Suprapubic skin (tissue), 4 donors: Measurements from ENCODE around the gene MSH4. TPM values are rescaled to one million over a fixed set of nuclear protein-coding genes. Genes with fewer than 3 reads are reported as not detected.
"Not testable (repeated sequence)": the region's sequence is repeated elsewhere in the genome, so short reads cannot be mapped to it uniquely, and the experiment has no call there.

ENCODE experiments used
- DNase-seq, 2 donors: peaks; one replicate each; pipeline ENCODE4 v3.0.0-alpha.2; 2019; ENCODE audit warnings: low spot score in 2 of 2
- H3K27ac ChIP-seq: fragments of 200-600 bp; sonication (generic); one replicate; pipeline ENCODE4 v1.5.1; 2019
- H3K27me3 ChIP-seq: fragments of 200-600 bp; sonication (generic); one replicate; pipeline ENCODE4 v1.5.1; 2019
- H3K36me3 ChIP-seq: fragments of 200-600 bp; sonication (generic); one replicate; pipeline ENCODE4 v1.5.1; 2019
- H3K4me1 ChIP-seq: fragments of 200-600 bp; sonication (generic); one replicate; pipeline ENCODE4 v1.5.1; 2019
- H3K4me3 ChIP-seq: fragments of 200-600 bp; sonication (generic); one replicate; pipeline ENCODE4 v1.5.1; 2019; ENCODE audit warnings: mild to moderate bottlenecking
- H3K9me3 ChIP-seq: fragments of 200-600 bp; sonication (generic); one replicate; pipeline ENCODE4 v1.5.1; 2019
- EP300 ChIP-seq: sonication (generic); formaldehyde crosslinking; IDR thresholded peaks from one replicate; pipeline ENCODE4 v1.6.1; 2017; ENCODE audit warnings: antibody characterized with exemption
- POLR2A ChIP-seq, 2 donors: fragments of 450-650 bp; IDR thresholded peaks; one replicate each; pipeline ENCODE4 v1.6.1; 2017; ENCODE audit warnings: antibody characterized with exemption in 2 of 2, mild to moderate bottlenecking in 2 of 2, moderate library complexity in 2 of 2
- POLR2AphosphoS5 ChIP-seq, 3 donors: sonication (generic); formaldehyde crosslinking; IDR thresholded peaks; one replicate each; pipeline ENCODE4 v1.6.1; 2017; ENCODE audit warnings: antibody characterized with exemption in 3 of 3
- WGBS: methylation state at CpG from one replicate; pipeline ENCODE4 v1.1.5; 2018; 5-methylcytosine and 5-hydroxymethylcytosine counted together
- total RNA-seq, 4 donors: library from RNA; depleted of rRNA; stranded (reverse); fragments of >200 nt; gene quantifications; one replicate each; pipeline ENCODE4 v1.1.0, GENCODE V29; 2016
- TF ChIP-seq, protein P1 (sequence below), 2 donors: fragments of 200-600 bp in 1 of 2; fragments of 450-650 bp in 1 of 2; sonication (generic) in 1 of 2; IDR thresholded peaks; one replicate each; pipeline ENCODE4 v1.5.1; 2016 to 2019; ENCODE audit warnings: antibody characterized with exemption in 2 of 2, mild to moderate bottlenecking in 1 of 2, moderate library complexity in 1 of 2

MSH4 gene
- total RNA-seq, 4 donors from 2014 or later, result 0.21 TPM; not detected in 3

GRCh38 chr1:75792091-75792490 lies 4.6 kb upstream of the MSH4 start:
- whole genome bisulfite sequencing, result 95% methylated on average over 3 of the region's 3 CpGs
- Histone ChIP-seq H3K4me3 (no peak overlapping the region), H3K9me3 (no peaks in the 10 kb centered on the region), H3K27me3 (no peaks in the 10 kb centered on the region), H3K4me1 (peaks cover 39% of the 10 kb centered on the region), H3K36me3 (peaks cover 62% of the 10 kb centered on the region), H3K27ac (no peak overlapping the region)
- no peak for DNase-seq
- TF ChIP-seq, protein P1, sequence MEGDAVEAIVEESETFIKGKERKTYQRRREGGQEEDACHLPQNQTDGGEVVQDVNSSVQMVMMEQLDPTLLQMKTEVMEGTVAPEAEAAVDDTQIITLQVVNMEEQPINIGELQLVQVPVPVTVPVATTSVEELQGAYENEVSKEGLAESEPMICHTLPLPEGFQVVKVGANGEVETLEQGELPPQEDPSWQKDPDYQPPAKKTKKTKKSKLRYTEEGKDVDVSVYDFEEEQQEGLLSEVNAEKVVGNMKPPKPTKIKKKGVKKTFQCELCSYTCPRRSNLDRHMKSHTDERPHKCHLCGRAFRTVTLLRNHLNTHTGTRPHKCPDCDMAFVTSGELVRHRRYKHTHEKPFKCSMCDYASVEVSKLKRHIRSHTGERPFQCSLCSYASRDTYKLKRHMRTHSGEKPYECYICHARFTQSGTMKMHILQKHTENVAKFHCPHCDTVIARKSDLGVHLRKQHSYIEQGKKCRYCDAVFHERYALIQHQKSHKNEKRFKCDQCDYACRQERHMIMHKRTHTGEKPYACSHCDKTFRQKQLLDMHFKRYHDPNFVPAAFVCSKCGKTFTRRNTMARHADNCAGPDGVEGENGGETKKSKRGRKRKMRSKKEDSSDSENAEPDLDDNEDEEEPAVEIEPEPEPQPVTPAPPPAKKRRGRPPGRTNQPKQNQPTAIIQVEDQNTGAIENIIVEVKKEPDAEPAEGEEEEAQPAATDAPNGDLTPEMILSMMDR (IDR thresholded peaks at IDR 0.05), result no peak
- TF ChIP-seq POLR2AphosphoS5 (IDR thresholded peaks at IDR 0.05), result no peak
- no peak for TF ChIP-seq POLR2A (IDR thresholded peaks at IDR 0.05)
- TF ChIP-seq EP300, result no peak

GRCh38 chr1:75794382-75794781 lies 2.3 kb upstream of the MSH4 start:
- TF ChIP-seq, protein P1 (IDR thresholded peaks at IDR 0.05), result no peak
- TF ChIP-seq POLR2AphosphoS5 (IDR thresholded peaks at IDR 0.05) (no peak), POLR2A (IDR thresholded peaks at IDR 0.05) (no peak)
- Histone ChIP-seq H3K27me3 (no peaks in the 10 kb centered on the region), H3K4me3 (no peak overlapping the region), H3K4me1 (peaks cover 16% of the 10 kb centered on the region), H3K9me3 (no peaks in the 10 kb centered on the region), H3K36me3 (peaks cover 62% of the 10 kb centered on the region), H3K27ac (no peak overlapping the region)
- WGBS, result 91% methylated on average over 2 of the region's 2 CpGs
- DNase-seq, result no peak

- Histone ChIP-seq H3K27me3 (no peaks in the 10 kb centered on the region), H3K9me3 (no peaks in the 10 kb centered on the region), H3K36me3 (peaks cover 57% of the 10 kb centered on the region), H3K4me1 (peaks cover 2% of the 10 kb centered on the region), H3K4me3 (no peak overlapping the region), H3K27ac (no peak overlapping the region)
- no peak for TF ChIP-seq POLR2AphosphoS5 (IDR thresholded peaks at IDR 0.05)
- TF ChIP-seq POLR2A (IDR thresholded peaks at IDR 0.05), result no peak
- TF ChIP-seq EP300, result no peak
- TF ChIP-seq, protein P1 (IDR thresholded peaks at IDR 0.05), result no peak
- no peak for DNase-seq
- WGBS, result 92% methylated on average over 4 of the region's 4 CpGs
Measured at GRCh38 chr1:75795703-75796193, 934 bp upstream of the MSH4 start.

DNA sequence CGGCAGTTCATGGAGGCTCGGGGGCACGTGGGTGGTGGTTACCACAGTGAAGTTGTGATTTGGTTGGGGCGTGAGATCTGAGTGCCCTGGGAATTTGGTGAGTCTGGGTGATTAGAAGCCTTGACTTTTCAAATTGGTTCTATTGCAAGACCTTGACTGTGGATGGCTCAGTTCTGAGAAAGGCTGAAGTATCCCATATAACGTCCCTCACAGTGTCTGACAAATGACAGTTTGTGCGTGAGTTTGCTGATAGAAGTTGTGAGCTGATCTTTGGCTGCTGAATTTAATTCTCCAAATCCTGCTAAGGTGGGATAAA lies 549 bp downstream of the MSH4 start:
- WGBS, result 77% methylated on average over 5 of the region's 6 CpGs
- H3K9me3 ChIP-seq, result no peaks in the 10 kb centered on the region
- no peak overlapping the region for H3K27ac ChIP-seq
- H3K36me3 ChIP-seq, result peaks cover 44% of the 10 kb centered on the region
- no peak overlapping the region for H3K4me3 ChIP-seq
- TF ChIP-seq, protein P1 (IDR thresholded peaks at IDR 0.05), result no peak
- H3K4me1 ChIP-seq, result no peaks in the 10 kb centered on the region
- no peaks in the 10 kb centered on the region for H3K27me3 ChIP-seq
- no peak for DNase-seq

DNA sequence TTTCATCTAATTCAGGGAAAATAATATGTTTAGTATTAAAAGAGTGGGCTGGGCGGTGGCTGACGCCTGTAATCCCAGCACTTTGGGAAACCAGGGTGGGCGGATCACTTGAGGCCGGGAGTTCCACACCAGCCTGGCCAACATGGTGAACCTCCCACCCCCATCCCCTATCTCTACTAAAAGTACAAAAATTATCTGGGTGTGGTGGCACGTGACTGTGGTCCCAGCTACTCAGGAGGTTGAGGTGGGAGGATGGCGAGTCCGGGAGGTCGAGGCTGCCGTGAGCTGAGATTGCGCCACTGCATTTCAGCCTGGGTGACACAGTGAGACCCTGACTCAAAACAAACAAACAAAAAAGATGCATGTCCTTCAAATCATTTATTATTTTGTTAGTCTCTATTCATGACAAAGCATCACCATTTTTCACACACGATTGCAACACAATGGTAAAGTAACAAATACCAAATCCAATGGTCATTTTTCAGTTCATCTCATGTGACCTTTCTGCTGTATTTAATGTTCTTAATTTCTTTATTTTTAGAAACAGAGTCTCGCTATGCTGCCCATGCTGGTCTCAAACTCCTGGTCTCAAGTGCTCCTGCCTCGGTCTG lies 1.0 kb downstream of the MSH4 start:
- TF ChIP-seq EP300 (no peak), POLR2AphosphoS5 (IDR thresholded peaks at IDR 0.05) (no peak), POLR2A (IDR thresholded peaks at IDR 0.05) (no peak)
- TF ChIP-seq, protein P1 (IDR thresholded peaks at IDR 0.05), result no peak

DNA sequence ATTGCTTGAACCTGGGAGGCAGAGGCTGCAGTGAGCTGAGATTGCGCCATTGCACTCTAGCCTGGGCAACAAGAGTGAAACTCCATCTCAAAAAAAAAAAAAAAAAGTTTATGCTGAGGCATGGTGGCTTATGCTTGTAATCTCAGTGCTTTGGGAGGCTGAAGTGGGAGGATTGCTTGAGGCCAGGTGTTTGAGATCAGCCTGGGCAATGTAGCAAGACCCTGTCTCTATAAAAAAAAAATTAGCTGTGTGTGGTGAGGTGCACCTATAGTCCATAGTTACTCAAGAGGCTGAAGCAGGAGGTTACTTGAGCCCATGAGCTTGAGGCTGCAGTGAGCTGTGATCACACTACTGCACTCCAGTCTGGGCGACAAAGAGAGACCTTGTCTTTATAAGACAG lies 4.8 kb downstream of the MSH4 start:
- DNase-seq, H3K4me3 ChIP-seq, H3K36me3 ChIP-seq, H3K27me3 ChIP-seq, H3K27ac ChIP-seq, H3K9me3 ChIP-seq, H3K4me1 ChIP-seq: not testable (repeated sequence)
- 100% methylated on average over 2 of the region's 2 CpGs for WGBS

More for the DNA sequence above, 1.0 kb downstream of the MSH4 start:
- no peak overlapping the region for H3K27ac ChIP-seq
- H3K9me3 ChIP-seq, result no peaks in the 10 kb centered on the region
- WGBS, result 89% methylated on average over 13 of the region's 13 CpGs
- no peaks in the 10 kb centered on the region for H3K4me1 ChIP-seq
- H3K36me3 ChIP-seq, result peaks cover 39% of the 10 kb centered on the region
- no peaks in the 10 kb centered on the region for H3K27me3 ChIP-seq
- no peak for DNase-seq
- H3K4me3 ChIP-seq, result no peak overlapping the region
